ENCODE results near the gene LDB2. TPM values are rescaled to one million over a fixed set of nuclear protein-coding genes. Genes with fewer than 3 reads are reported as not detected.

LDB2 gene
- total RNA-seq, 3 donors from 2014 or later: 34.5 to 68.8 (median 36.5) TPM

DNA sequence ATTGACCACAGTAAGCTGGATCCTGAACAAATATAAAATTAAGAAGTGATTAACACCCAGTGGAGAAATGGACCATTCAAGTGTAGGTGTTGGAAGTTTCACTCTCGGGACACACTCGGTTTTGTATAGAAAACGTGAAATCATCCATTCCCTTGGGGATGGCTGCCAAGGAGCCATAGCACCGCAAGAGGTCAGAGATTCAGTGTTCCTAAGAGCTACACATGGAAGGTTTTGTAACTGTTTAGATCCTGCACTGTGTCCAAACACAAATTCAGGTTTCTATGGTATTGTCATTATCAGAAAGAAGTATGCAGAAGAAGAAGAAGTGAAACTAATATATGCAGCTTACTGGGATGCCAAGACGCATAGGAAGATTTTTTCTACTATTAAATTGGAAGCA, 281.0 kb downstream of the LDB2 start:
- no peak for DNase-seq (ENCODE audit: low spot score in 2 of 2)

GRCh38 chr4:16617011-16617410, 281.4 kb downstream of the LDB2 start:
- intact Hi-C loops (cut with DNase I; ENCODE audit: low total_unique reads): no loop called here
- H3K9me3 ChIP-seq: peaks cover 0 to 4% of the 10 kb centered on the region in 2 donors
- no peaks in the 10 kb centered on the region for H3K27me3 ChIP-seq
- no peak for DNase-seq (ENCODE audit: low spot score in 2 of 2)
- no peaks in the 10 kb centered on the region for H3K4me1 ChIP-seq
- no peak overlapping the region for H3K4me3 ChIP-seq
- TF ChIP-seq POLR2A (IDR thresholded peaks at IDR 0.05) (no peak), POLR2AphosphoS5 (IDR thresholded peaks at IDR 0.05) (no peak)
- TF ChIP-seq, protein P1, sequence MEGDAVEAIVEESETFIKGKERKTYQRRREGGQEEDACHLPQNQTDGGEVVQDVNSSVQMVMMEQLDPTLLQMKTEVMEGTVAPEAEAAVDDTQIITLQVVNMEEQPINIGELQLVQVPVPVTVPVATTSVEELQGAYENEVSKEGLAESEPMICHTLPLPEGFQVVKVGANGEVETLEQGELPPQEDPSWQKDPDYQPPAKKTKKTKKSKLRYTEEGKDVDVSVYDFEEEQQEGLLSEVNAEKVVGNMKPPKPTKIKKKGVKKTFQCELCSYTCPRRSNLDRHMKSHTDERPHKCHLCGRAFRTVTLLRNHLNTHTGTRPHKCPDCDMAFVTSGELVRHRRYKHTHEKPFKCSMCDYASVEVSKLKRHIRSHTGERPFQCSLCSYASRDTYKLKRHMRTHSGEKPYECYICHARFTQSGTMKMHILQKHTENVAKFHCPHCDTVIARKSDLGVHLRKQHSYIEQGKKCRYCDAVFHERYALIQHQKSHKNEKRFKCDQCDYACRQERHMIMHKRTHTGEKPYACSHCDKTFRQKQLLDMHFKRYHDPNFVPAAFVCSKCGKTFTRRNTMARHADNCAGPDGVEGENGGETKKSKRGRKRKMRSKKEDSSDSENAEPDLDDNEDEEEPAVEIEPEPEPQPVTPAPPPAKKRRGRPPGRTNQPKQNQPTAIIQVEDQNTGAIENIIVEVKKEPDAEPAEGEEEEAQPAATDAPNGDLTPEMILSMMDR (IDR thresholded peaks at IDR 0.05): no peak
- H3K36me3 ChIP-seq: no peaks in the 10 kb centered on the region
- H3K27ac ChIP-seq: no peak overlapping the region

More for the DNA sequence above, 281.0 kb downstream of the LDB2 start:
- Histone ChIP-seq H3K36me3 (no peaks in the 10 kb centered on the region), H3K27ac (no peak overlapping the region), H3K9me3 (peaks cover 0 to 4% of the 10 kb centered on the region in 2 donors), H3K4me1 (no peaks in the 10 kb centered on the region), H3K4me3 (no peak overlapping the region), H3K27me3 (no peaks in the 10 kb centered on the region)
- intact Hi-C loops (cut with DNase I; ENCODE audit: low total_unique reads): no loop called here
- TF ChIP-seq POLR2AphosphoS5 (IDR thresholded peaks at IDR 0.05): no peak
- no peak for TF ChIP-seq POLR2A (IDR thresholded peaks at IDR 0.05)
- TF ChIP-seq, protein P1 (IDR thresholded peaks at IDR 0.05): no peak

GRCh38 chr4:16609170-16609758, 289.2 kb downstream of the LDB2 start:
- Histone ChIP-seq H3K36me3 (no peaks in the 10 kb centered on the region), H3K9me3 (no peaks in the 10 kb centered on the region), H3K27ac (no peak overlapping the region), H3K4me3 (no peak overlapping the region), H3K4me1 (no peaks in the 10 kb centered on the region), H3K27me3 (no peaks in the 10 kb centered on the region)
- DNase-seq (ENCODE audit: low spot score in 2 of 2): no peak
- TF ChIP-seq POLR2A (IDR thresholded peaks at IDR 0.05) (no peak), POLR2AphosphoS5 (IDR thresholded peaks at IDR 0.05) (no peak)
- TF ChIP-seq, protein P1 (IDR thresholded peaks at IDR 0.05): no peak
- intact Hi-C loops (cut with DNase I; ENCODE audit: low total_unique reads): no loop called here

DNA sequence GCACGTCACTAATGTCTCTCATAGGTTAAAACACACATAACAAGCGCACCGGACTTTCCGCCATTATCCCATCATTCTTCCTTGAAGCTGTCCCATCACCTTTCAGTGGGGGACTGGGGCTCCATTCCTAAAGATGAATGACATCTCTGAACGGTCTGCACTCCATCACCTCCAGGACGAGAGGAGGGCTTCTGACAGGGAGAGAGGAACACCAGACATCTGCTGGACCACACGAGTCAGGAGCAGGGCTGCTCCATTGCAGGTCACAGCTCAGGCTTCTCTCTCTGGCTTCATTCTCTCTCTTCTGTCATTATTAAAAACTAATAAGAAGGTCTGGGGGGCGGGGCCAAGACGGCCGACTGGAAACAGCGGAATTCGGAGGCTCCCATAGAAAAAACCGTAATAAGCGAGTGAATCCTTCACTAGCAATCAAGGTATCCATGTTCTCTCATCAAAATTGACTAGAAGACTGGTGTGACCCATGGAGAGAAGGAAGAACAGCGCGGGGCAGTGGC, 289.8 kb downstream of the LDB2 start:
- no peak for TF ChIP-seq POLR2A (IDR thresholded peaks at IDR 0.05)
- no peak for TF ChIP-seq POLR2AphosphoS5 (IDR thresholded peaks at IDR 0.05)
- TF ChIP-seq, protein P1 (IDR thresholded peaks at IDR 0.05): no peak
- H3K27me3 ChIP-seq: no peaks in the 10 kb centered on the region
- H3K36me3 ChIP-seq: no peaks in the 10 kb centered on the region
- H3K4me3 ChIP-seq: no peak overlapping the region
- H3K4me1 ChIP-seq: no peaks in the 10 kb centered on the region
- DNase-seq (ENCODE audit: low spot score in 2 of 2): no peak
- H3K27ac ChIP-seq: no peak overlapping the region
- no peaks in the 10 kb centered on the region for H3K9me3 ChIP-seq
- intact Hi-C loops (cut with DNase I; ENCODE audit: low total_unique reads): no loop called here

GRCh38 chr4:16608123-16608522, 290.3 kb downstream of the LDB2 start:
- intact Hi-C loops (cut with DNase I; ENCODE audit: low total_unique reads): no loop called here
- no peak for TF ChIP-seq POLR2AphosphoS5 (IDR thresholded peaks at IDR 0.05)
- TF ChIP-seq, protein P1 (IDR thresholded peaks at IDR 0.05): no peak
- no peak for TF ChIP-seq POLR2A (IDR thresholded peaks at IDR 0.05)
- Histone ChIP-seq H3K27ac (no peak overlapping the region), H3K27me3 (no peaks in the 10 kb centered on the region), H3K4me3 (no peak overlapping the region), H3K4me1 (no peaks in the 10 kb centered on the region), H3K9me3 (no peaks in the 10 kb centered on the region), H3K36me3 (no peaks in the 10 kb centered on the region)
- DNase-seq (ENCODE audit: low spot score in 2 of 2): no peak

Measured in breast epithelium (tissue), 4 donors.